Endothelial cell of umbilical vein (primary cell): Measurements from ENCODE around the gene KIRREL1. TPM values are rescaled to one million over a fixed set of nuclear protein-coding genes. Genes with fewer than 3 reads are reported as not detected.

ENCODE experiments used
- BruUV-seq: library from RNA; stranded (reverse); fragments of 400-500 nt; replicated peaks from 2 replicates; lab custom pipeline; 2021; lab: Mats Ljungman, UMichigan
- CTCF ChIA-PET: fragments of 300-600, 350-600 bp; sonication (Branson Sonifier 250); formaldehyde crosslinking; loops from one replicate; lab custom pipeline; 2021; ENCODE audit warnings: antibody characterized with exemption, inconsistent platforms; lab: Charles Lee
- POLR2A ChIA-PET: fragments of 300-600, 350-600 bp; sonication (Branson Sonifier 250); formaldehyde crosslinking; loops from one replicate; lab custom pipeline; 2021; ENCODE audit warnings: antibody characterized with exemption, inconsistent platforms; lab: Charles Lee
- DNase-seq: peaks from one replicate; pipeline ENCODE4 v3.0.0-alpha.2; 2011; ENCODE audit warnings: low read depth, low spot score
- FAIRE-seq: peaks from 2 replicates; lab custom pipeline; 2011; peaks lifted over from hg19 to GRCh38; lab: Jason Lieb, UNC
- H2AFZ ChIP-seq: 2 replicates; pipeline ENCODE4 v1.6.0; 2012; ENCODE audit warnings: low read depth, low read length, control low read depth, inconsistent platforms
- H3K27ac ChIP-seq: 2 replicates; pipeline ENCODE4 v1.5.1; 2011; ENCODE audit warnings: low read depth, mild to moderate bottlenecking, control low read depth, low read length, moderate library complexity; ENCODE audit not compliant: insufficient read depth
- H3K27me3 ChIP-seq, 2 experiments: 2 replicates each; pipeline versions ENCODE4 v1.6.0 to v1.6.1; 2011; ENCODE audit warnings: low read length in 2 of 2, mixed read lengths in 1 of 2; ENCODE audit not compliant: control insufficient read depth in 2 of 2, insufficient read depth in 2 of 2
- H3K36me3 ChIP-seq, 2 experiments: 2 replicates in 1 of 2; 3 replicates in 1 of 2; pipeline ENCODE4 v1.5.1; 2011; ENCODE audit warnings: low read length in 2 of 2, mild to moderate bottlenecking in 1 of 2, moderate library complexity in 1 of 2; ENCODE audit not compliant: control insufficient read depth in 2 of 2, insufficient read depth in 2 of 2; ENCODE audit errors: extremely low read depth in 1 of 2
- H3K4me1 ChIP-seq: 3 replicates; pipeline ENCODE4 v1.5.1; 2011; ENCODE audit warnings: mild to moderate bottlenecking, low read length; ENCODE audit not compliant: control insufficient read depth, insufficient read depth; ENCODE audit errors: extremely low read depth
- H3K4me2 ChIP-seq: 2 replicates; pipeline ENCODE4 v1.6.1; 2011; ENCODE audit warnings: low read length, control low read depth, mixed read lengths; ENCODE audit not compliant: insufficient read depth
- H3K4me3 ChIP-seq, 3 experiments: fragments of 200-600 bp in 1 of 3; sonication (generic), shearing (Covaris generic) in 1 of 3; replicated peaks in 1 of 3; 2 replicates each; pipeline ENCODE4 v1.5.1; 2011 to 2016; ENCODE audit warnings: control low read depth in 3 of 3, low read length in 3 of 3, mild to moderate bottlenecking in 2 of 3, inconsistent platforms in 1 of 3, low read depth in 1 of 3, moderate library complexity in 1 of 3; ENCODE audit not compliant: insufficient read depth in 1 of 3
- H3K79me2 ChIP-seq: 2 replicates; pipeline ENCODE4 v1.6.0; 2012; ENCODE audit warnings: low read length, inconsistent platforms; ENCODE audit not compliant: control insufficient read depth, insufficient read depth
- H3K9ac ChIP-seq: replicated peaks from 2 replicates; pipeline ENCODE3; 2011; ENCODE audit warnings: low read length, control low read depth; ENCODE audit not compliant: insufficient read depth; ENCODE audit errors: extremely low read depth
- H3K9me1 ChIP-seq: replicated peaks from 3 replicates; pipeline ENCODE4 v1.6.0; 2011; ENCODE audit warnings: mild to moderate bottlenecking, low read length; ENCODE audit not compliant: control insufficient read depth, insufficient read depth; ENCODE audit errors: extremely low read depth
- H3K9me3 ChIP-seq: replicated peaks from 2 replicates; pipeline ENCODE4 v1.5.1; 2012; ENCODE audit warnings: low read length, inconsistent platforms; ENCODE audit not compliant: control insufficient read depth, insufficient read depth
- H4K20me1 ChIP-seq: replicated peaks from 2 replicates; pipeline ENCODE3; 2011; ENCODE audit warnings: mild to moderate bottlenecking, low read length; ENCODE audit not compliant: control insufficient read depth, insufficient read depth; ENCODE audit errors: extremely low read depth
- CTCF ChIP-seq, 2 donors: IDR thresholded peaks; 1 replicate in 1 of 2; 2 replicates in 1 of 2; pipeline ENCODE4 v1.5.1; 2011; ENCODE audit warnings: low read length in 2 of 2, mild to moderate bottlenecking in 2 of 2, moderate library complexity in 2 of 2, control low read depth in 1 of 2, inconsistent platforms in 1 of 2, low read depth in 1 of 2; ENCODE audit not compliant: insufficient read depth in 1 of 2; ENCODE audit errors: extremely low read depth in 1 of 2
- EZH2 ChIP-seq: IDR thresholded peaks from 2 replicates; pipeline ENCODE4 v1.6.1; 2012; ENCODE audit warnings: borderline replicate concordance, low read depth, mild to moderate bottlenecking, moderate library complexity, low read length, inconsistent platforms; ENCODE audit not compliant: severe bottlenecking
- FOS ChIP-seq: IDR thresholded peaks from 2 replicates; pipeline ENCODE4 v1.6.1; 2011; ENCODE audit warnings: mild to moderate bottlenecking, low read length, moderate library complexity, borderline replicate concordance; ENCODE audit not compliant: insufficient read depth
- GATA2 ChIP-seq: IDR thresholded peaks from 2 replicates; pipeline ENCODE4 v1.7.0; 2011; ENCODE audit warnings: low read depth, mild to moderate bottlenecking, moderate library complexity, mixed read lengths, low read length; ENCODE audit not compliant: insufficient read length, insufficient read depth
- JUN ChIP-seq: IDR thresholded peaks from 2 replicates; pipeline ENCODE4 v1.6.1; 2011; ENCODE audit warnings: borderline replicate concordance, low read depth; ENCODE audit not compliant: insufficient read length, insufficient read depth
- MAX ChIP-seq: IDR thresholded peaks from 2 replicates; pipeline ENCODE4 v1.6.1; 2011; ENCODE audit not compliant: insufficient read depth, insufficient read length
- MYC ChIP-seq: IDR thresholded peaks from one replicate; pipeline ENCODE4 v1.6.1; 2011; ENCODE audit warnings: mild to moderate bottlenecking, low read depth, low read length
- POLR2A ChIP-seq: IDR thresholded peaks from 2 replicates; pipeline ENCODE4 v1.6.1; 2012; ENCODE audit warnings: low read depth, mild to moderate bottlenecking, control low read depth, low read length
- POLR2AphosphoS5 ChIP-seq: IDR thresholded peaks from 2 replicates; pipeline ENCODE4 v1.6.1; 2012; ENCODE audit warnings: low read depth, mild to moderate bottlenecking, control low read depth, low read length, moderate library complexity; ENCODE audit not compliant: insufficient read depth
- dilution Hi-C: fragments of 300-500 bp; cut with MboI; formaldehyde crosslinking; loops from one replicate; pipeline ENCODE4 v1.15.0; 2019; ENCODE audit warnings: low sequenced_read_pairs; ENCODE audit not compliant: extremely low pct_ligation_motif_present
- intact Hi-C: fragments of 100-400 bp; cut with micrococcal nuclease; formaldehyde crosslinking; loops from one replicate; pipeline ENCODE4 v1.10.0; 2022
- polyA plus RNA-seq, 4 experiments: library from polyadenylated mRNA; depleted of rRNA in 3 of 4; stranded (reverse) in 3 of 4; unstranded in 1 of 4; fragments of >200 nt; gene quantifications; 2 replicates each; pipeline versions ENCODE4 v1.2.1 to v1.2.3, GENCODE V29; 2011 to 2012; ENCODE audit warnings: missing spikeins in 1 of 4
- total RNA-seq: library from RNA; stranded (reverse); gene quantifications from 2 replicates; pipeline ENCODE4 v1.2.3, GENCODE V29; 2021

The KIRREL1 gene
- total and polyA plus RNA-seq, 2 donors (not counting 3 experiments of a cell fraction or from before 2014, with no cell fraction given): 35.6 to 57.6 TPM

- ChIA-PET POLR2A (no interaction called here), CTCF (no interaction called here)
- Histone ChIP-seq H3K9ac (no peak overlapping the region), H4K20me1 (no peaks in the 10 kb centered on the region), H3K4me2 (no peak overlapping the region), H3K36me3 (no peaks in the 10 kb centered on the region), H3K27ac (no peak overlapping the region), H3K9me3 (no peaks in the 10 kb centered on the region), H3K79me2 (no peaks in the 10 kb centered on the region), H3K4me3 (no peak overlapping the region), H3K27me3 (peaks cover 29 to 35% of the 10 kb centered on the region in 2 experiments), H3K9me1 (no peaks in the 10 kb centered on the region), H3K4me1 (no peaks in the 10 kb centered on the region), H2AFZ (no peak overlapping the region)
- intact Hi-C loops (no loop called here), dilution Hi-C loops (no loop called here)
- BruUV-seq: no TSS peak
- FAIRE-seq (no peak), DNase-seq (no peak)
- TF ChIP-seq POLR2A (no peak), MYC (no peak), JUN (no peak), EZH2 (no peak), MAX (no peak), CTCF (IDR thresholded peaks at IDR 0.05; ENCODE audit: extremely low read depth in 1 of 2, insufficient read depth in 1 of 2, low read depth in 1 of 2, low read length in 2 of 2) (no peak), GATA2 (no peak), POLR2AphosphoS5 (no peak), FOS (no peak)
These were observed 37.6 kb upstream of the KIRREL1 start for GRCh38 chr1:157955857-157956256.
